Progenitor cell of endocrine pancreas (in vitro differentiated cells): Measurements from ENCODE around the gene LRRC3B. TPM values are rescaled to one million over a fixed set of nuclear protein-coding genes. Genes with fewer than 3 reads are reported as not detected.

ENCODE experiments used
- DNase-seq: peaks from one replicate; pipeline ENCODE4 v3.0.0; 2021; ENCODE audit warnings: low spot score; ENCODE audit not compliant: unreplicated experiment
- H3K27ac Mint-ChIP-seq: 2 replicates; pipeline ENCODE4 v1.8.0; 2021; ENCODE audit warnings: mild to moderate bottlenecking, moderate library complexity, mixed read lengths
- H3K27me3 Mint-ChIP-seq: 2 replicates; pipeline ENCODE4 v1.8.0; 2021; ENCODE audit warnings: mixed read lengths
- H3K36me3 Mint-ChIP-seq: 2 replicates; pipeline ENCODE4 v1.8.0; 2022; ENCODE audit warnings: mixed read lengths; ENCODE audit not compliant: insufficient read depth
- H3K4me1 Mint-ChIP-seq: 2 replicates; pipeline ENCODE4 v1.8.0; 2021; ENCODE audit warnings: low read depth, mixed read lengths
- H3K4me3 Mint-ChIP-seq: 2 replicates; pipeline ENCODE4 v1.8.0; 2021; ENCODE audit warnings: low read depth, mild to moderate bottlenecking, moderate library complexity, mixed read lengths
- H3K9me3 Mint-ChIP-seq: 2 replicates; pipeline ENCODE4 v1.8.0; 2021; ENCODE audit warnings: low read depth, mixed read lengths
- CTCF ChIP-seq: fragments of 200-600 bp; sonication (generic); IDR thresholded peaks from one replicate; pipeline ENCODE4 v1.5.0; 2021; ENCODE audit warnings: antibody characterized with exemption, mild to moderate bottlenecking; ENCODE audit not compliant: unreplicated experiment
- total RNA-seq: library from RNA; stranded (reverse); gene quantifications from 2 replicates; pipeline ENCODE4 v1.2.1, GENCODE V29; 2021

LRRC3B gene
- total RNA-seq, 1 donor from 2014 or later = 0.29 TPM

- no peaks in the 10 kb centered on the region for H3K27me3 Mint-ChIP-seq
- no peak for DNase-seq
- H3K27ac Mint-ChIP-seq = no peak overlapping the region
- no peak for TF ChIP-seq CTCF
- no peaks in the 10 kb centered on the region for H3K4me1 Mint-ChIP-seq
- no peaks in the 10 kb centered on the region for H3K36me3 Mint-ChIP-seq
- no peak overlapping the region for H3K4me3 Mint-ChIP-seq
- H3K9me3 Mint-ChIP-seq = no peaks in the 10 kb centered on the region
Observed at GRCh38 chr3:26682406-26682805, 59.8 kb downstream of the LRRC3B start.

- H3K9me3 Mint-ChIP-seq = peaks cover 6% of the 10 kb centered on the region
- no peaks in the 10 kb centered on the region for H3K36me3 Mint-ChIP-seq
- H3K27ac Mint-ChIP-seq = no peak overlapping the region
- no peak overlapping the region for H3K4me3 Mint-ChIP-seq
- H3K27me3 Mint-ChIP-seq = no peaks in the 10 kb centered on the region
- H3K4me1 Mint-ChIP-seq = no peaks in the 10 kb centered on the region
- DNase-seq = no peak
- TF ChIP-seq CTCF = no peak
Observed at GRCh38 chr3:26683902-26684301, 61.3 kb downstream of the LRRC3B start.

GRCh38 chr3:26687466-26687865, 64.9 kb downstream of the LRRC3B start:
- Mint-ChIP-seq H3K4me1 (no peaks in the 10 kb centered on the region), H3K27me3 (no peaks in the 10 kb centered on the region), H3K36me3 (no peaks in the 10 kb centered on the region), H3K27ac (no peak overlapping the region), H3K4me3 (no peak overlapping the region), H3K9me3 (peaks cover 6% of the 10 kb centered on the region)
- TF ChIP-seq CTCF = no peak
- DNase-seq = no peak

- H3K4me3 Mint-ChIP-seq = no peak overlapping the region
- no peak for TF ChIP-seq CTCF
- no peak for DNase-seq
- H3K27me3 Mint-ChIP-seq = no peaks in the 10 kb centered on the region
- H3K36me3 Mint-ChIP-seq = no peaks in the 10 kb centered on the region
- no peaks in the 10 kb centered on the region for H3K9me3 Mint-ChIP-seq
- no peak overlapping the region for H3K27ac Mint-ChIP-seq
- no peaks in the 10 kb centered on the region for H3K4me1 Mint-ChIP-seq
Observed at GRCh38 chr3:26699553-26699952, 77.0 kb downstream of the LRRC3B start.

- no peak overlapping the region for H3K4me3 Mint-ChIP-seq
- H3K9me3 Mint-ChIP-seq = no peaks in the 10 kb centered on the region
- no peaks in the 10 kb centered on the region for H3K4me1 Mint-ChIP-seq
- no peaks in the 10 kb centered on the region for H3K27me3 Mint-ChIP-seq
- DNase-seq = no peak
- no peak overlapping the region for H3K27ac Mint-ChIP-seq
- no peak for TF ChIP-seq CTCF
- no peaks in the 10 kb centered on the region for H3K36me3 Mint-ChIP-seq
Observed at GRCh38 chr3:26703519-26703918, 80.9 kb downstream of the LRRC3B start.
